Caco-2 (cell line): ENCODE data around the gene ITGA7. TPM values are rescaled to one million over a fixed set of nuclear protein-coding genes. Genes with fewer than 3 reads are reported as not detected.
A peak's percentile ranks its signal among the peaks of the same experiment; 100 is the strongest.

Source experiments
- BruUV-seq: library from RNA; stranded (reverse); fragments of 400-500 nt; replicated peaks from 2 replicates; lab custom pipeline; 2021; lab: Mats Ljungman, UMichigan
- CTCF ChIA-PET: fragments of 300-600 bp; sonication (Branson Sonifier 250); formaldehyde crosslinking; loops from one replicate; lab custom pipeline; 2022; ENCODE audit warnings: antibody characterized with exemption; lab: Charles Lee
- POLR2A ChIA-PET: fragments of 300-600 bp; sonication (Branson Sonifier 250); formaldehyde crosslinking; loops from one replicate; lab custom pipeline; 2022; ENCODE audit warnings: antibody characterized with exemption; lab: Charles Lee
- DNase-seq, 2 experiments: peaks; one replicate each; pipeline versions ENCODE4 v3.0.0 to v3.0.0-alpha.2; 2020 to 2022
- H3K27me3 ChIP-seq: replicated peaks from 2 replicates; pipeline ENCODE4 v1.6.0; 2011; ENCODE audit warnings: low read length; ENCODE audit not compliant: control insufficient read depth, insufficient read depth
- H3K36me3 ChIP-seq: 2 replicates; pipeline ENCODE4 v1.5.1; 2011; ENCODE audit warnings: low read length; ENCODE audit not compliant: control insufficient read depth, insufficient read depth
- H3K4me1 ChIP-seq: fragments of 250-450 bp; sonication (Bioruptor Pico); 2 replicates; pipeline ENCODE4 v1.5.1; 2020; ENCODE audit warnings: mild to moderate bottlenecking
- H3K4me3 ChIP-seq: 2 replicates; pipeline ENCODE4 v1.5.1; 2011; ENCODE audit warnings: low read depth, mild to moderate bottlenecking, control low read depth, low read length
- H3K9me3 ChIP-seq: fragments of 250-450 bp; sonication (Bioruptor Pico); 2 replicates; pipeline ENCODE4 v1.5.1; 2020; ENCODE audit warnings: mild to moderate bottlenecking, moderate library complexity
- H3K27ac Mint-ChIP-seq: one replicate; pipeline ENCODE4 v1.8.0; 2022; ENCODE audit warnings: mixed read lengths; ENCODE audit not compliant: unreplicated experiment
- H3K27me3 Mint-ChIP-seq: one replicate; pipeline ENCODE4 v1.8.0; 2022; ENCODE audit warnings: mixed read lengths; ENCODE audit not compliant: insufficient read depth, unreplicated experiment
- H3K36me3 Mint-ChIP-seq: one replicate; pipeline ENCODE4 v1.8.0; 2022; ENCODE audit warnings: mild to moderate bottlenecking, mixed read lengths; ENCODE audit not compliant: insufficient read depth, unreplicated experiment
- H3K4me1 Mint-ChIP-seq: one replicate; pipeline ENCODE4 v1.8.0; 2022; ENCODE audit warnings: low read depth, mixed read lengths; ENCODE audit not compliant: unreplicated experiment
- H3K4me3 Mint-ChIP-seq: one replicate; pipeline ENCODE4 v1.8.0; 2022; ENCODE audit warnings: mild to moderate bottlenecking, moderate library complexity, mixed read lengths; ENCODE audit not compliant: unreplicated experiment
- H3K9me3 Mint-ChIP-seq: one replicate; pipeline ENCODE4 v1.8.0; 2022; ENCODE audit warnings: mixed read lengths; ENCODE audit not compliant: unreplicated experiment
- CTCF ChIP-seq, 2 experiments: fragments of 200-600 bp in 1 of 2; IDR thresholded peaks; 1 replicate in 1 of 2; 2 replicates in 1 of 2; pipeline versions ENCODE4 v1.5.1 to v1.8.0; 2011 to 2022; ENCODE audit warnings: antibody characterized with exemption in 1 of 2, control low read depth in 1 of 2, inconsistent platforms in 1 of 2, low read depth in 1 of 2, low read length in 1 of 2, mild to moderate bottlenecking in 1 of 2, moderate library complexity in 1 of 2; ENCODE audit not compliant: insufficient read depth in 1 of 2, severe bottlenecking in 1 of 2, unreplicated experiment in 1 of 2
- intact Hi-C: fragments of 100-400 bp; cut with micrococcal nuclease; formaldehyde crosslinking; loops from one replicate; pipeline ENCODE4 v1.10.0; 2022; ENCODE audit not compliant: unreplicated experiment
- total RNA-seq: library from RNA; stranded (reverse); gene quantifications from 2 replicates; pipeline ENCODE4 v1.2.3, GENCODE V29; 2022

The ITGA7 gene
- total RNA-seq, 1 experiment from 2014 or later: 46.1 TPM

GRCh38 chr12:55723516-55724225 lies 16.0 kb upstream of the ITGA7 start:
- intact Hi-C loops: loop anchor here (1.0 kb wide), 1 partner anchor 14 kb away; no protein-coding TSS in a partner anchor
- Mint-ChIP-seq H3K27ac (no peak overlapping the region), H3K36me3 (peaks cover 55% of the 10 kb centered on the region), H3K4me1 (peaks cover 8% of the 10 kb centered on the region), H3K9me3 (no peaks in the 10 kb centered on the region), H3K4me3 (no peak overlapping the region), H3K27me3 (no peaks in the 10 kb centered on the region)
- BruUV-seq: no TSS peak
- DNase-seq: no peak
- Histone ChIP-seq H3K27me3 (no peaks in the 10 kb centered on the region), H3K4me3 (no peak overlapping the region), H3K4me1 (peaks cover 44% of the 10 kb centered on the region), H3K9me3 (no peaks in the 10 kb centered on the region), H3K36me3 (peaks cover 4% of the 10 kb centered on the region)
- TF ChIP-seq CTCF (IDR thresholded peaks at IDR 0.05; ENCODE audit: insufficient read depth in 1 of 2, low read depth in 1 of 2, low read length in 1 of 2, severe bottlenecking in 1 of 2, unreplicated experiment in 1 of 2): no peak
- ChIA-PET POLR2A (no interaction called here), CTCF (interaction anchor here (1.8 to 1.9 kb wide), 2 partner anchors 42 to 94 kb away, joined by 6 to 17 read pairs; partner anchors contain the start of gene SARNP)

GRCh38 chr12:55722948-55723347 lies 15.2 kb upstream of the ITGA7 start:
- peaks cover 44% of the 10 kb centered on the region for H3K4me1 ChIP-seq
- peaks cover 55% of the 10 kb centered on the region for H3K36me3 Mint-ChIP-seq
- TF ChIP-seq CTCF (IDR thresholded peaks at IDR 0.05; ENCODE audit: insufficient read depth in 1 of 2, low read depth in 1 of 2, low read length in 1 of 2, severe bottlenecking in 1 of 2, unreplicated experiment in 1 of 2): no peak
- no peaks in the 10 kb centered on the region for H3K9me3 Mint-ChIP-seq
- no peaks in the 10 kb centered on the region for H3K27me3 ChIP-seq
- DNase-seq: no peak
- H3K27me3 Mint-ChIP-seq: no peaks in the 10 kb centered on the region
- H3K36me3 ChIP-seq: peaks cover 4% of the 10 kb centered on the region
- no peak overlapping the region for H3K4me3 ChIP-seq
- no peak overlapping the region for H3K27ac Mint-ChIP-seq
- intact Hi-C loops: no loop called here
- peaks cover 8% of the 10 kb centered on the region for H3K4me1 Mint-ChIP-seq
- H3K4me3 Mint-ChIP-seq: no peak overlapping the region
- TSS peak; percentile 4 for BruUV-seq
- H3K9me3 ChIP-seq: no peaks in the 10 kb centered on the region
- CTCF ChIA-PET: interaction anchor here (1.3 kb wide), 1 partner anchor 30 kb away, joined by 3 read pairs; no protein-coding TSS in a partner anchor
- POLR2A ChIA-PET: no interaction called here

- no peak for TF ChIP-seq CTCF (IDR thresholded peaks at IDR 0.05; ENCODE audit: insufficient read depth in 1 of 2, low read depth in 1 of 2, low read length in 1 of 2, severe bottlenecking in 1 of 2, unreplicated experiment in 1 of 2)
- Mint-ChIP-seq H3K27ac (peak overlapping the region; percentile 63), H3K4me3 (no peak overlapping the region), H3K4me1 (peaks cover 8% of the 10 kb centered on the region), H3K36me3 (peaks cover 46% of the 10 kb centered on the region), H3K9me3 (no peaks in the 10 kb centered on the region), H3K27me3 (no peaks in the 10 kb centered on the region)
- Histone ChIP-seq H3K27me3 (no peaks in the 10 kb centered on the region), H3K9me3 (no peaks in the 10 kb centered on the region), H3K36me3 (peaks cover 3% of the 10 kb centered on the region), H3K4me1 (peaks cover 43% of the 10 kb centered on the region), H3K4me3 (no peak overlapping the region)
- intact Hi-C loops: loop anchor here (1.0 to 2.0 kb wide), 4 partner anchors 17 to 102 kb away; a partner anchor contains a TSS
- ChIA-PET CTCF (interaction anchor here (1.3 to 3.9 kb wide), 6 partner anchors 8 to 45 kb away, joined by 3 to 102 read pairs (median 19); partner anchors contain the start of gene CD63), POLR2A (interaction anchor here (1.7 kb wide), 1 partner anchor 8 kb away, joined by 14 read pairs; the partner anchor contains the start of gene CD63)
- DNase-seq: no peak
- BruUV-seq: no TSS peak
Measured at GRCh38 chr12:55721601-55722213, 14.0 kb upstream of the ITGA7 start.
